ENCODE data around the gene RBBP8NL.

The RBBP8NL gene

DNA sequence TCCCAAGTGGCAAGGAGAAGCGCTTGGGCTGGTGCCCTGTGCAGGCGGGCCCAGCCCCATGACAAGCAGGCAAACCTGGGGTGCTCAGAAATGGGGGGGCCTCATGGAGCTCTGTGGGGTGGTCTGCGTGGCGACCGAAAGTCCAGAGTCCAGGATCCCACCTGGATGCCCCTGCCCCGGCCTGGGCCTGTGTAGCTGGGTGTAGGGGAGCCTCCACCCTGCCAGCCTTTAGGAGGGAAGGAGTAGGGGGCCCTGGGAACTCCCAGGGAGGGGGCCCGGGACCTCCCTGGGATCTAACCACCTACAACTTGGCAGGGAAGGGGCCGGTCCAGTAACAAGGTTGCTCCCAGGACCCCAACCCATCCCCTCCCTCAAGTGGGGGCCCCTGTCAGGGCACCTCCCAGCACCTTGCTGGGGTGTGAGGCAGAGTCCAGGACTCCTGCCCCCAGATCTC lies 55.7 kb downstream of the RBBP8NL start:
- DNase-seq: no peak

DNA sequence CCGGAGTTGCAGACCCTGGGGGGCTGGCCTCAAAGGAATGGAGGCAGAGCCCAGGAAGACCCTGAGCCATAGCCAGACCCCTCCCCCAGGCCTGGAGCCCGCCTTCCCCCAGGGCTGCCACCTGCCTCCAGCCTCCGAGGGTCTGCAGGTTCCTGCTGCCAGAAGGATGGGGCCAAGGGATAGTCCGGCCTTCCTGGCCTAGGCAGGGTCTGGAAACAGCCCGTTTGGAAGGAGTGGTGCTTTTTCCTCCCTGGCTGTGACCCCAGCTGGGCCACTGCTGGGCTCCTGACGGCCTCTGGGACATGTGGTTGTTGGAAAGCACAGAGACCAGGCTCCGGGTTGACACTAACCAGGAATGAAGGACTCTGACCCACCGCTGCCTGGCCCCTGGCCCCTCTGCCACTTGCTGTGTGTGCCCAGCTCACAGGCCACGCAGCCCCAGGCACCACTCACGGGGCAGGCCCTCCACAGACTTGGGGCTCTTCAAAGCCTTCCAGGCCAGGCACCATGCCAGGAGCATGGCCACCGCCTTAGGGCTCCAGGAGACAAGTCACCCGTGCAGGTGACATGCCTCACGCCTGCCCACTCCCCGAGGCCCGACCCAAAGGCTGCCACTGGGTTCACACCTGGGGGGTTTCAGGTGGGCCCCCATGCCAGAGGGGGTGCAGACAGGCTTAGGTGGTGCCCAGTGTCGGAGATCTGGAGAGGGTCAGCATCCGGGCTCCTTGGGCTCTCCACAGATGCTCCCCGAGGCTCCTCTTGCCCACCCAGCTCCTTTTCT lies 56.3 kb downstream of the RBBP8NL start:
- no peak for DNase-seq

DNA sequence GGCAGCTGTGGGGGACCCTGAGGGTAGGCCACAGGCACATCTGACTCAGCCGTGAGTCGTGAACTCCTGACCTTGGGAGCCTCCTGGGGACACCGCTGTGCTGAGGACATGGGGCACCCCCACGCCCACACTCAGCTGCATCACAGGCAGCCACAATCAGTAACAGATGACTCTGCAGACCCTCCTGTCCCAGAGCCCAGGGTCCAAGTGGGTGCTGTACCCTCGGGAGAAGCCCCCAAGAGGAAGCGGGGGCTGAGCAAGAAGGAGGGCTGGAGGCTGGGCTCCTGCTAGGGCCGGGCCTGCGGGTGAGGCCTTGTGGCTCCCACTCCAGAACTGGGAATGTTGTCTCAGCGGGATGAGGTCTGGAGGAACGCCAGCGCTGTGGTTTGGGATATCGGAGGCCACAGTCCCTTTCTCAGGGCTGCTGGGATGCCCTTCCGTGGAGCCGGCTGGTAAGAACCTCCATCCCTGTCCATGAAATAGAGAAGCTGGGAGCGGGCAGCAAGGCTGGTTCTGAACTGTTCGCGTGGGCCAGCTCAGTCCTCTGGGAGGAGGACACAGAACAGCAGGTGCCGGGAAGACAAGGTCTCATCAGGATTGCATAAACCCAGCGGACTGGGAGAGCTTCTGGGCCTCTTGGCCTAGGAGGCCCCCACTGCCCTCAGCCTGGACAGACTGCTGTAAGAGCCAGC lies 57.1 kb downstream of the RBBP8NL start:
- DNase-seq: peak; percentile 39

DNA sequence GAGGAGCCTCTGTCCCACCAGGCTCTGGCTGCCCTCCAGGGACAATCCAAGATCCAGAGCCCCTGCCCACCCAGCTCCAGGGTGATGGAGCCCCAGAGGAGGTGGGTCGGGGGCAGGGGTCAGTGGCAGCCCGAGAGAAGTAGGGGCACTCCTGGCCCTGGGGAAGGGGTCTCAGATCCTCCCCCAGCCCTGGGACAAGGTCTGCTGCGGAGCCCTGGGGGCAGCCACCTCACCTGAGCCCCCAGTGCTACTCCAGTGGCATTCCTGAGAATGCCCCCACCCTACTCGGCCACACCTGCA lies 57.6 kb downstream of the RBBP8NL start:
- DNase-seq: no peak

DNA sequence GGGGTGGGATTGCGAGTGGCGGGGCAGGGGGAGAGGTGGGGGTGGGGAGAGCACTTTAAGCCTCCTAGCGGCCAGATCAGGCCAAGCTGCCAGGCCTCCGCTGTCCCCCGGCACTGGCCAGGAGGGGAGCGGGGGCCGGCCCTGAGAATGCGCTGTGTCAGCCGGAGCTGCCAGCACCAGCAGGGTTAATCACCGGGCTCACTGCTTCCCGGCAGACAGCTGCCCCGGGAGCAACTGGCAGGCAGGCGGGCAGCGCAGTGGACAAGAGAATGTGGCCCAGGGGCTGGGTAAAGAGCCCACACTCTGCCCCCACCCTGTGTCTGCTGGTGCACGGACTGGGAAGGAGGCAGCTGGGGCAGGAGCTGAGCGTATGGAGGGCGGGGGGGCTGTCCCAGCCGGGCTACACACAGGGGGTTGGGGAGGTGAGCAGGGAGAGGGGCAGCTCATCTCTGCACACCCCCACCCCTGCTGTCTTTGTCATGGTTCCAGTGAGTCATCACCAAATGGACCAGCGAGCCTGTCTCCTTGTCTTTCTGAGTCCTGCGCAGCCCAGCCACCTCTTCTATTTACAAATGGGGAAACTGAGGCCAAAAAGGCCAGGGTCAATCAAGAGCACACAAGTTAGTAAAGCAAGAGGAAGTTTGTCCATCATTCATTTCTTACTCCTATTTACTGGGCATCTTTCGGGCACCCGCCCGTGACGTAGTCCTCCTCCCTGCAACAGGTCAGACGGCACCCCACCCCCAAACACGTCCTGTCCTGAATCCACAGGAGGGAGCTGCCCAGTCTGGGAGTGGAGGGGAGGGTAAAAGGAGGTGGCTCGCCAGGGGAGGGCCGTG lies 58.1 kb downstream of the RBBP8NL start:
- no peak for DNase-seq

DNA sequence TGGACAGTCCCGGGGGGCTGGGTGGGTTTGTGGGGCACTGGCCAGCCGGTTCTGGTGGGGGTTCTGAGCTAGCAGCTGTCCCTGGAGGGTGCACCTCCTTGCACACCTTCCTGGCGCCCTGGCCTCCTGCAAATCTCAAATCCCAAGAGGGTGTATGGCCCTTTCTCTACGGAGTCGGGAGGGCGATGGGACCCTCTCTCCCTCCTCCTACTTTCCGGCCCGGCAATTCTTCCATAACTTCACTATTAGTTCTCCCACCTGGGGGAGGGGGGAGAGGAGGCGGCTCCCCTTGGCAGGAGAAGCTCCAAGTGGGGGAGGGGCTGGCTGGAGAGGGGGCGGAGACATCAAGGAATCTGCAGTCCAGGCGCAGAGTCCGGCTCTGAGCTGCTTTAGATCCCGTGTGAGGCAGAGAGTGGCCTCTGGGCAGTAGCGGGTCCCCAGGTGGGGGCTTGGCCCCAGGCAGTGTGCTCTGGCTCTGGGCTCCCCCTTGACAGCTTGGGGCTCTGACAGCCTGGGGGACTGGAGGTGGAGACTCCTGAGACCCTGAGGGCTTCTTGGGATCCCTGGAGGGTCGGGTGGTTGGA lies 58.9 kb downstream of the RBBP8NL start:
- no peak for DNase-seq

DNA sequence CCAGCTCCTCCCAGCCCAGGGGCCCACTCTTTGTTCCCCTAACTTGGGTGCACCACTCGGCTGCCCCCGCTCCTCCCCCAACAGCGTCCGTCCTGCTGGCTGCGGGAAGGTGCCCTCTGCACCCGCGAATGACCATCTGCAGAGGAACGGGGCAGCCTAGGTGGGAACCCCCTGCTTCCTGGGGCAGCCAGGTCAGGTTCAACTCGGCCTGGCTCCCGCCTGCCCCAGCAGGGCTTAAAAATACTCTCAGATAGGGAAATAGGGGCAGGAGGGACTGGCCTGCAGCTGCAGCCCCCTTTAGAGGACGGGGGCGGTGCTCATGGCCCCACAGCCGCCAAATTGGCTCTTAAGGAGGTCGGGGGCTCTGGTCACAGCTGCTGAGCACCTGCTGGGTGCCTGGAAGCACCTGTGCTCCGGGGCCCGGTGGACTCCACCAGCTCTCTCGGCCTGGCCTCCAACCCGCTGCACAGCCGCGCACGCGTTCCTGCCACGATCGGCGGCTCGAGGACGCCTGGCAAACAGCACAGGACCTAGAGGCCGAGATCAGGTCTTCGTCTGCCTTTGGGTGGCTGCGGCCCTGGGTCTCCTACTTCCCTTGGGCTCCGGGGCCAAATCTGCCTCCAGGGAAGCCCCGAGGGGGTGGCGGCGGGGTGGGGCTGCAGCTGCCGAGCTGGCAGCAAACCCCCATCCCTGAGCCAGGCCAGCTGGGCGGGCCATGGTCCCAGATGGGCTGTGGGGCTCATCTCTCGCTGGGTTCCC lies 59.5 kb downstream of the RBBP8NL start:
- DNase-seq: no peak

DNA sequence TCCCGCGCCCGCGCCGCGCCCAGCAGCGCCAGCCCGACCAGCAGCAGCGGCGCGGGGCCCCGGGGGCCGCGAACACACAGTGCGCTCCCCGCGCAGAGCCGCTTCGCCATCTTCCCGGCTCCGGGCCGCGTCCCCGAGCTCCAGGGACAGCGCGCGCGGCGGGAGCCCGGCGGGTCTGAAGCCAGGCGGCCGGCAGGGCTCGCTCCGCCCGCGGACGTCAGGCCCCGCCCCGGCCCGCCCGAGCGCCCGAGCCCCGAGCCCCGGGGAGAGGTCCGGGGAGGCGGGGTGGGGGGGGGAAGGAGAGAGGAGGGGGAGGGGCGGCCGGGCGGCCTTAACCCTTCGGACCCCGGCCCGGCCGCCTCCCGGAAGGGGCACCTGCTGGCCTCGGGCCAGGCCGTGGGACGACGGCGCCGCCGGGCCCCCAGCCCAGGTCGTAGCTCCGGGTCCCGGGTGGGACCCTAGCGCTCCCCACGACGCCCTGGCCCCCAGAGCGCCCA lies 60.2 kb downstream of the RBBP8NL start, which contains the start of gene LAMA5:
Gene LAMA5 (minus strand): TSS at position 177 of the 497 bp plus-strand sequence. CDS start 67 bp downstream, at position 110.
- DNase-seq: no peak

DNA sequence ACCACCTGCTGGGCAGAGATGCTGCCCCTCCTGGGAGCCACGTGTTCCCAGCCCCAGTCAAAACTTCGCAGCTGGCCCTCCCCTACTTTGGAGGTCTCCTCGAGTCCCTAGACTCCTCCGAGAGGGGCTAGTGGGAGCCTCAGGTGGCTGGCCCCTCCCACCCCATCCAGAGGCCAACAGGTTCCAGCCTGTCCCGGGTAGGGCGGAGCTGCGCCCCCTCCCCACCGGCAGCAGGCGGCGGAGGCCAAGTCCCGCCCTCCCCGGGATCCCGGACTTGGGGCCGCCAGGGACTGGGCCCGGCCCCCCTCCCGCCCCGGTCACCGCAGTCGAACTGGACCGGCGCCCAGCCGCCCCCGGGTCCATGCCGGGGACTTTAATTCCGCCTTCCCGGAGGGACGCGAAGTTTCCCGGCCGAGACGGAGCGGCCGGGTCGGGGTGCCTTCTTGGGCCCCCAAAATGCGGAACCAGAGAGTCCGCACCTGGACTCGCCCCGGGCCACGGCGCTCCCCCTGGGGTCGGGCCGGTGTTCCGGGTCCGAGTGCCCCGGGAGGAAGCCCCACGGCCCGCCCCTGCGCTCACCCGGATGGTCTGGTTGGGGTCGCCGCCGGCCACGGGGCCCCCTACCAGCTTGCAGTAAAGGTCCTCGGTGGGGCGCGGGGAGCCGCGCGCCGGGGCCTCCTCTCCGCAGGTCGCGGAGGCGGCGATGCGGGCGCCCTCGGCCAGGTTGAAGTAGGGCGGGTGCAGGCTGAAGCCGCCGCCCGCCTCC lies 60.8 kb downstream of the RBBP8NL start:
- no peak for DNase-seq

DNA sequence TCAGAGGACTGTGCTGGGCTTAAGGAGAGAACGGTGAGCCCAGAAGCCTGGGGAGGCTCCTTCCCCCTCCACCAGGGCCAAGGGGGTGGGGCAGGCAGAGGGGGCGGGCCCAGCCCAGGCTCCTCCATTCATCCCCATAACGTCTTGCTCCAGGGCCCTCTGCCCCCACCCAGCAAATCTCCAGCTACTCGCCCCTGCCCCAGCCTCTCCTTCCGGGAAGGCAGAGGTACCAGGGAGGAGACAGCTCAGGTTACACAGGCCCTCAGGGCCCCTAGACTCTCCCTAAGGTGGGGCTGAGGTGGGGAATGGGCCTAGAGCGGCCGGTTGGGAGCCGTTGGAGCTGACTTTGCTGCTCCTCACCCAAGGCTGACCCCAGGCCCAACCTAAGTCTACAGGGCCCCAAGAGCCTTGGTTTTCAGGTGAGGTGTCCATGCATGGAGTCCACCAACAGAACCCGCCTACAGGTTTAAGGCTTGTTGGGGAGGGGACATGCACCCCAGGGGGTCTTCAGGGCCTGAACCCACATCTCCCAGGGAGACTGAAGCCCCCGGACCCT lies 61.4 kb downstream of the RBBP8NL start:
- DNase-seq: no peak

DNA sequence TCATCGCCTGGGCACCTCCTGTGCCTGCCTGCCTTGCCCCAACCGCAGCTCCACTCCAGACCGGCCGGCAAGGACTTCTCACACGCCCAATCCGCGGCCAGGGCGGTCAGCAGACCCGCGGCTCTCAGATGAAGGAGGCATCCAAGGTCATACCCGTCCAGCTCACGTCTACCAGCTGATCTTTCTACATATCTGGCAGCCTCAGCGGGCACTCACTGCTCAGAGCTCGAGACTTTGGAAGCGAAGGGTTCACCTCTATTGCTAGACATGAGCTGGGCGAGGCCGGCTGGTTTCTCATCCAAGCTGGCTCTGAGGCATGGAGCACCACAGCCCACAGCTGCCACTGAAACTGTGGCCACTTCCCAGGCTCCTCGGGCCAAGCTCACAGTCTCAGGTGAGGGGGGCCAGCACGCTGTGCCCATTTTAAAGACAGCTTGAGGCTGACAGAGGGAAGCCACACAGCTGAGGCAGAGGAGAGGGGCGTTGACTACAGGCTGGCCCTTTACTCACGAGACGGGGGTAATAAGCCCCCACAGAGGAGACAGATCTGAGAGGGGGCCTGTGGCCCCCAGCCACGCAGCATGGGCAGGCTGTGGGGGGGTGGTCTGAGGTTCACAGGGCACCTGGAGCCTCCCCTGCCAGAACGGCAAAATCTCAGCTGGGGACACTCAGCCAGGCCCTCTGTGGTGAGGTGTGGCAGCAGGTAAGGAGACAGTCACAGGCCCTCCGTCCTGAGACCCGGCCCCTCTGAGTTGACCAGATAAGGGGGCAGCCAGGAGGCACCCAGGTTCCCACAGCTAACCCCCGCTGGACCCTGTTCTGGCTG lies 62.2 kb downstream of the RBBP8NL start:
- DNase-seq: no peak

DNA sequence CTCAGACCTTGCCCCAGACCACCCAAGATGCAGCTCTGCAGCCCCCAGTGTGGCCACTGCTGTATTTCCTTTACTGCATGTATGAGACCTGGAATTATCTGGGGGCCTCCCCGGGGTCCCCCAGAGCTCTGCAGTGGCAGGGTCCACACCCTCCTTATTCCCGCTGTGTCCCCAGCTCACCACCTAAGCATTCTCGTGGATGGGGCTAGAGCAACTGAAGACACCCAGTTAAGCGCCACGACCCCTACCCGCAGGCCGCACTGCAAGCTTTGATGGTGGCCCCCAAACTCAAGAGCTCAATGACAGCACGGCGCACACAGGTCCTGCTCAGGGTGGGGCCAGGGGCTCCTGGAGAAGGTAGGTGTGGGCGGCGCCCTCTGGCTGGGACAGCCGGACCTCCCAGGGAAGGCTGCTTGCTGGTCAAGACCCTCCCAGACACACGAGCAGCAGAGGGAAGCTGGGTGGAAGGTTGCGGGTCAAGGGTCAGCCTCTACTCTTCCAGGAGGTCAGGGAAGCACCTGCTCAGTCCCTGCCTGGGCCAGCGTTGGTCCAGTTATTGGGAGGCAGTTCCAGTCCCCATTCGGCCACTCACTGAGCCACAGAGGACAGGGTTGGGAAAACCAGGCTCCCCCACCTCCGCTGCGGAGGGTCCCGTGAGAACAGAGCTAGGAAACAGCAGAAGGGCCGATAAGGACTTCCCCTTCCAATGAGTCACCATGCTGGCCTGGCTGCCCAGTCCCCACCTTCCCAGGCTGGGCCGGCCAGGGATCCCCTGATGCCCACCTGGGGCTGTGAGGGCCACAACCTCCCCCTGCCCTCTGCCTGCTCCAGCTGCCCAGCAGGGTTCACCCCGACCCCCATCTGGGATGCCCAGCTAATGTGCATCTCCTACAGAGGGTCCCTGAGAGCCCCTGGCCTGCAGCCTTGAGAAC lies 63.2 kb downstream of the RBBP8NL start:
- no peak for DNase-seq

DNA sequence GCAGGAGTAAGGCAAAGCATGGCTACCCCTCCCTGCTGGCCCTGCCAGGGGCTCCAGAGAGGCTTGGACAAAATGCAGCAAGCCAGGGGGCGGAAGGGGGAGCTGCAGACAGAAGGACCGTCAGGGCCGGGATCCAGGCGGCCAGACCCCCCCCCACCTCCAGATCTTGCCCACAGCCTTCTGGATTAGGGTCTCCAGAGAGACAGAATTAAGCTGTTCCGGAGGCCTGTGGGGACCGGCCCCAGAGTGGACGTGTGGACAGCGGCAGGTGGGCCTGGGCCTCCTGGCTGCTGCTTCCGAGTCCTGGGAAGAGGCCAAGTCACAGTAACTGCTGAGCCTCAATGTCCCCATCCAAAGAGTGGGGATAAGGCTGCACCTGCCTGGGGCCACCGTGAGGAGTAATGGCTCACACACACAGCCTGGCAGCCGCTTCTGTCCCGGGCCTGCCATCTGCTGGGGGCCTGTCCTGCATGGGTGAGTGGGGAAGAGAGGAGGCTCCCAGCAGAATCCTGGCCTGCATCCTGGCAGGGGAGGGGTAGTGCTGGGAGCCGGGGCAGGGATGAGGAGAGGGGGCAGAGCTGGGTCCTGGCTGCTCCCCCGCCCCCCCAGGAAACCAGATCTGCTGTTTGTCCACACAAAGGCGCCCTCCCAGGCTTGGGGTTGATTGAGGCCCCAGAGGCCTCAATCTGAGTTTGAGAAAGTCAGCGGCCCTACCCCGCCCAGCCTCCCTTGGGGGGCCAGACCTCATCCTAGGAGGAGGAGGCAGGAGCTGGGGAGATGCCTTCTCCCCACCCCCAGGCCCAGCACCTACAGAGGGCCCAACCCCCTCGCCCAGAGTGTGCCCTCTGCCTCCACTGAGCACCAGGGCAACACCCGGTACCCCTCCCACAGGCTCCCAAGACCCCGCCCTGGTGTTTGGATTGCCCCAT lies 64.1 kb downstream of the RBBP8NL start:
- no peak for DNase-seq

DNA sequence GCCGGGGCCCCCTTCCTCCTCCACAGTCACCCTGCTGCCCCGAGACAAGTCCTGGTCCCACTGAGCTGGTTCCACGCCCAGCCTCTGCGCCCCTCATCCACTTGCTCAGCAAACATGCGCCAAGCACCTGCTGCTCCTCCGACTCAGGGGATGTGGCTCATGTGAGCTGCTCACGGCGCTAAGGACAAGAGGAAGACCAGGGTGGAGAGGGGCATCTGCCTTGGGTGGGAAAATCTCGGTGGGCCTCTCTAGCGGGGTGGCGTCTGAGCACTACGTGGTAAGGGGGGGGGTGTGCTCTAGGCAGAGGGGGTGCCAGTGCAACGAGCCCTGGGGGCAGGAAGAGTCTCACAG lies 64.8 kb downstream of the RBBP8NL start:
- DNase-seq: no peak

DNA sequence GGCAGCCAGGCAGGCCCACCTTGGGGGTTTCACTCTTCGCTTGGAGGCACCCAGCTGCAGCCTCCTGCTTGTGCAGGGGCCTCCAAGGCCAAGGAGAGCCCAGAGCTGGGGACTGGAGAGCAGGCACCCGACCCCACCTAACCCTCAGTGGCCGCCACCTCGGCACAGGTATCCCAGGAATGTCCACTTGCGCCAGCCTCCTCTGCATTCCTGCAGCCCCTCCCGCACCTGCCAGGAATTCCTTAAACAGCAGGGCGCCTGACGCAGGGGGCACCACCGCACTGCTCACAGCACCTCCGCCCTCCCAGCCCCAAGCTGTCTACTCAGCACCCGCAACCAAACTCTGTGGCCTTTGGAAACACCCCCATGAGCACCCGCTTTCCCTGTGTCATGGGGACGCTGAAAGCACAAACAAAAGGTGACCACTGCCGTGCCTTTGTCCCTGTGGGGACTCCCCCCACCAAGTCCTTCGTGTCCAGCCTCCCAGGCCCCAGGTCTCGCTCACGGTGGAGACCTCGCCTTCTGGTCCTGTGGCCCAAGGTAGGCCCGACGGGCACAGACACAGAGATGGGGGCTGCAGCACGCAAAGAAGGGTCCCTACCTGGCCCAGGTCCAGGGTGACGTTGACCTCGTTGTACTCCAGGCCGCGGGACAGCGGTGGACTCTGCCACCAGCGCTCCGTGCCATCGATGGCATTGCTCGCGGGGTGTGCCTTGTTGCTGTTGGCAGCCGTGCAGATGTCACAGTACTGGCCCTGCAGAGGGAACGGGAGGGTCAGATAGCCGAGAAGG lies 65.3 kb downstream of the RBBP8NL start:
- no peak for DNase-seq

DNA sequence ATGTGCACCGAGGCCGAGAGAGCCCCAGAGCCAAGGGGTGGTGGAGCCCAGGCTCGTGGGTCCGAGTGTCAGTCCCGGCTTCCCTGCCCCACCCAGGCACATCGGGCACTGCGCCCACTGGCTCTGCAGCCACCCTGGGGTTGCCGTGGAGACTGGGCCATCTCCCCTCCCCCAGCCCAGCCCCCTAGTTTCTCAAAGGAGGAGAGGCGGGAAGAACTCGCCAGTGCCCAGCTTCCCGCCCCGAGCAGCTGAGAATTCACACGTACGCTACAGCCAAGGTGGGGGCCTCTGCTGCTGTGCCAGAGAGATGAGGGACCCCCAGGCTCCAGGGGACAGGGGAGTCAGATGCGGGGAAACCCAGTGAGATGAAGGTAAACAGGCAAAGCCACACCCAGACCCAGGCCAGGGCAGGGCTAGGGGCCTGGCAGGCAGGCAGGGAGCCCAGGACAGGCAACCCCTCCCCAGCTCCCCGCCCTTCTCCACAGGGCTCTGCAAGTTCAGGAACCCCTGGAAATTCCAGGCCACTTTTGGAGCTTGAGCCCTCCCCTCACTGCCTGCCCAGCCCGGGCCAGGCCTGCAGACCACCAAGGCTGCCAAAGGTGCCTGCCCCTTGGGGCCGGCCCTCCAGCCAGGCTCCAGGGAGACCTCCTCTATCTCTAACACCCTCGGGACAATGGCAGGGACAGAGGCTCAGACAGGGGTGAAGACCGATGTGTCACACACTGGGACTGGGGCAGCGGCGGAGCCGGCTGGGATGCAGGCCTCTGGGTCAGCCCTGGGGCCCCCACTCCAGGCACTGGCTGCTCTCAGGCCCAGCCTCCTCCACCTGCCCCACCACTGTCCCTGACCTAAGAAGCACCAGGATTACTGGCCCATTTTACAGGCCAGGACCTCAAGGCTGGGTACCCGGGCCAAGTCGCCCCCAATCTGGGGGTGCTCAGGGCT lies 66.2 kb downstream of the RBBP8NL start:
- no peak for DNase-seq
